SK-N-MC (cell line): Measurements from ENCODE around the gene ZNF774.

ENCODE experiments used
- EZH2 ChIP-seq: fragments of 200-600 bp; sonication (generic); IDR thresholded peaks from one replicate; pipeline ENCODE4 v1.6.1; 2017; ENCODE audit warnings: antibody characterized with exemption
- POLR2AphosphoS5 ChIP-seq: IDR thresholded peaks from 2 replicates; pipeline ENCODE4 v1.6.1; 2012; ENCODE audit warnings: mild to moderate bottlenecking, low read depth, low read length, borderline replicate concordance

GRCh38 chr15:90388462-90389380 is 36.6 kb downstream of the ZNF774 start:
- TF ChIP-seq EZH2 (no peak), POLR2AphosphoS5 (no peak)
